ENCODE data around the gene ZBTB7A. TPM values are rescaled to one million over a fixed set of nuclear protein-coding genes. Genes with fewer than 3 reads are reported as not detected.
"Not testable (repeated sequence)": the region's sequence is repeated elsewhere in the genome, so short reads cannot be mapped to it uniquely, and the experiment has no call there.

The ZBTB7A gene
- total RNA-seq, 1 donor from 2014 or later, result 14.5 TPM

GRCh38 chr19:4013886-4014540 is 52.7 kb downstream of the ZBTB7A start:
- Mint-ChIP-seq H3K36me3 (ENCODE audit: low read depth, unreplicated experiment) (no peaks in the 10 kb centered on the region), H3K4me1 (ENCODE audit: unreplicated experiment) (peaks cover 16% of the 10 kb centered on the region), H3K27ac (ENCODE audit: unreplicated experiment) (no peak overlapping the region), H3K27me3 (ENCODE audit: unreplicated experiment) (peaks cover 3% of the 10 kb centered on the region), H3K4me3 (ENCODE audit: unreplicated experiment) (no peak overlapping the region), H3K9me3 (ENCODE audit: unreplicated experiment) (no peaks in the 10 kb centered on the region)
- no peak for TF ChIP-seq CTCF (IDR thresholded peaks at IDR 0.05; ENCODE audit: unreplicated experiment)
- no peak for DNase-seq (ENCODE audit: low spot score)

GRCh38 chr19:4012975-4013634 is 53.6 kb downstream of the ZBTB7A start:
- Mint-ChIP-seq H3K36me3 (ENCODE audit: low read depth, unreplicated experiment) (peaks cover 4% of the 10 kb centered on the region), H3K4me1 (ENCODE audit: unreplicated experiment) (peaks cover 23% of the 10 kb centered on the region), H3K4me3 (ENCODE audit: unreplicated experiment) (no peak overlapping the region), H3K27me3 (ENCODE audit: unreplicated experiment) (peaks cover 6% of the 10 kb centered on the region), H3K9me3 (ENCODE audit: unreplicated experiment) (no peaks in the 10 kb centered on the region), H3K27ac (ENCODE audit: unreplicated experiment) (no peak overlapping the region)
- DNase-seq (ENCODE audit: low spot score), result no peak
- no peak for TF ChIP-seq CTCF (IDR thresholded peaks at IDR 0.05; ENCODE audit: unreplicated experiment)

GRCh38 chr19:4012092-4012974 is 54.4 kb downstream of the ZBTB7A start:
- H3K4me3 Mint-ChIP-seq (ENCODE audit: unreplicated experiment), result no peak overlapping the region
- H3K27ac Mint-ChIP-seq (ENCODE audit: unreplicated experiment), result no peak overlapping the region
- H3K36me3 Mint-ChIP-seq (ENCODE audit: low read depth, unreplicated experiment), result peaks cover 4% of the 10 kb centered on the region
- no peak for TF ChIP-seq CTCF (IDR thresholded peaks at IDR 0.05; ENCODE audit: unreplicated experiment)
- no peak for DNase-seq (ENCODE audit: low spot score)
- H3K9me3 Mint-ChIP-seq (ENCODE audit: unreplicated experiment), result no peaks in the 10 kb centered on the region
- H3K27me3 Mint-ChIP-seq (ENCODE audit: unreplicated experiment), result peaks cover 6% of the 10 kb centered on the region
- peaks cover 23% of the 10 kb centered on the region for H3K4me1 Mint-ChIP-seq (ENCODE audit: unreplicated experiment)

- H3K4me3 Mint-ChIP-seq (ENCODE audit: unreplicated experiment); H3K36me3 Mint-ChIP-seq (ENCODE audit: low read depth, unreplicated experiment); DNase-seq (ENCODE audit: low spot score); H3K27me3 Mint-ChIP-seq (ENCODE audit: unreplicated experiment); H3K9me3 Mint-ChIP-seq (ENCODE audit: unreplicated experiment): not testable (repeated sequence)
- H3K27ac Mint-ChIP-seq (ENCODE audit: unreplicated experiment), result peak overlapping the region; percentile 61
- H3K4me1 Mint-ChIP-seq (ENCODE audit: unreplicated experiment), result peaks cover 23% of the 10 kb centered on the region
Observed at GRCh38 chr19:4011430-4011829, 55.3 kb downstream of the ZBTB7A start.

GRCh38 chr19:4010808-4011110 is 55.9 kb downstream of the ZBTB7A start:
- H3K27me3 Mint-ChIP-seq (ENCODE audit: unreplicated experiment), result peaks cover 6% of the 10 kb centered on the region
- peaks cover 23% of the 10 kb centered on the region for H3K4me1 Mint-ChIP-seq (ENCODE audit: unreplicated experiment)
- no peak overlapping the region for H3K27ac Mint-ChIP-seq (ENCODE audit: unreplicated experiment)
- no peak overlapping the region for H3K4me3 Mint-ChIP-seq (ENCODE audit: unreplicated experiment)
- no peak for DNase-seq (ENCODE audit: low spot score)
- peaks cover 4% of the 10 kb centered on the region for H3K36me3 Mint-ChIP-seq (ENCODE audit: low read depth, unreplicated experiment)
- no peak for TF ChIP-seq CTCF (IDR thresholded peaks at IDR 0.05; ENCODE audit: unreplicated experiment)
- H3K9me3 Mint-ChIP-seq (ENCODE audit: unreplicated experiment), result no peaks in the 10 kb centered on the region
